B cell (primary cell): Measurements from ENCODE around the gene AAK1. TPM values are rescaled to one million over a fixed set of nuclear protein-coding genes. Genes with fewer than 3 reads are reported as not detected.
A peak's percentile ranks its signal among the peaks of the same experiment; 100 is the strongest.
"Not testable (repeated sequence)": the region's sequence is repeated elsewhere in the genome, so short reads cannot be mapped to it uniquely, and the experiment has no call there.

Experiments
- ATAC-seq: fragments of 200-7000 bp; cut with Tn5 transposase; one replicate; pipeline ENCODE4 v1.10.0; 2021; ENCODE audit warnings: low read depth, mild to moderate bottlenecking, moderate number of reproducible peaks, moderate library complexity
- CTCF ChIA-PET: fragments of 350-600 bp; sonication (Branson Sonifier 250); formaldehyde crosslinking; loops from one replicate; lab custom pipeline; 2021; ENCODE audit warnings: antibody characterized with exemption, inconsistent platforms; lab: Charles Lee
- POLR2A ChIA-PET: fragments of 350-600 bp; sonication (Branson Sonifier 250); formaldehyde crosslinking; loops from one replicate; lab custom pipeline; 2021; ENCODE audit warnings: antibody characterized with exemption; lab: Charles Lee
- DNase-seq: peaks from one replicate; pipeline ENCODE4 v3.0.0; 2013
- H2AFZ ChIP-seq: 2 replicates; pipeline ENCODE4 v1.6.1; 2012; ENCODE audit warnings: mild to moderate bottlenecking, low read depth, low read length; ENCODE audit not compliant: insufficient read depth, poor library complexity, severe bottlenecking
- H3K27ac ChIP-seq, 2 donors: 1 replicate in 1 of 2; 2 replicates in 1 of 2; pipeline ENCODE4 v1.5.1; 2012 to 2013; ENCODE audit warnings: low read length in 2 of 2, mild to moderate bottlenecking in 2 of 2, moderate library complexity in 1 of 2
- H3K27me3 ChIP-seq, 4 experiments: fragments of 200-600 bp in 1 of 4; sonication (generic) in 1 of 4; replicated peaks in 1 of 4; 1 replicate in 2 of 4; 2 replicates in 2 of 4; pipeline versions ENCODE4 v1.6.1 to v1.7.0; 2013 to 2016; ENCODE audit warnings: low read length in 3 of 4, mild to moderate bottlenecking in 2 of 4, mixed read lengths in 1 of 4, moderate library complexity in 1 of 4; ENCODE audit not compliant: insufficient read depth in 4 of 4, control insufficient read depth in 3 of 4; ENCODE audit errors: control extremely low read depth in 1 of 4
- H3K36me3 ChIP-seq, 2 experiments: replicated peaks in 1 of 2; 1 replicate in 1 of 2; 2 replicates in 1 of 2; pipeline versions ENCODE4 v1.6.1 to v1.7.1; 2013; ENCODE audit warnings: low read length in 1 of 2; ENCODE audit not compliant: insufficient read depth in 2 of 2, control insufficient read depth in 1 of 2; ENCODE audit errors: control extremely low read depth in 1 of 2, extremely low read depth in 1 of 2
- H3K4me1 ChIP-seq, 2 donors: fragments of 200-600 bp in 1 of 2; sonication (generic) in 1 of 2; 1 replicate in 1 of 2; 2 replicates in 1 of 2; pipeline versions ENCODE4 v1.5.1 to v1.6.1; 2013 to 2017; ENCODE audit warnings: low read length in 2 of 2; ENCODE audit not compliant: control insufficient read depth in 2 of 2, insufficient read depth in 2 of 2
- H3K4me2 ChIP-seq: replicated peaks from 2 replicates; pipeline ENCODE3; 2012; ENCODE audit warnings: mild to moderate bottlenecking, low read depth, low read length; ENCODE audit not compliant: poor library complexity, severe bottlenecking
- H3K4me3 ChIP-seq, 5 experiments: fragments of 200-600 bp in 1 of 5; sonication (generic) in 1 of 5; 1 replicate in 3 of 5; 2 replicates in 2 of 5; pipeline versions ENCODE4 v1.5.1 to v1.7.0; 2011 to 2016; ENCODE audit warnings: low read length in 4 of 5, mild to moderate bottlenecking in 4 of 5, low read depth in 2 of 5, control low read depth in 1 of 5, moderate library complexity in 1 of 5; ENCODE audit not compliant: insufficient read depth in 1 of 5; ENCODE audit errors: control extremely low read depth in 1 of 5, extremely low read depth in 1 of 5
- H3K79me2 ChIP-seq: fragments of 200-600 bp; sonication (generic); one replicate; pipeline ENCODE4 v1.6.0; 2016; ENCODE audit warnings: low read length; ENCODE audit not compliant: control insufficient read depth, insufficient read depth
- H3K9ac ChIP-seq: fragments of 200-600 bp; sonication (generic); 2 replicates; pipeline ENCODE4 v1.6.1; 2017; ENCODE audit warnings: mild to moderate bottlenecking, low read length, moderate library complexity
- H3K9me3 ChIP-seq, 3 donors: one replicate each; pipeline versions ENCODE4 v1.6.1 to v1.7.1; 2013; ENCODE audit warnings: low read length in 2 of 3; ENCODE audit not compliant: control insufficient read depth in 2 of 3, insufficient read depth in 1 of 3; ENCODE audit errors: control extremely low read depth in 1 of 3
- H4K20me1 ChIP-seq: 2 replicates; pipeline ENCODE4 v1.6.0; 2012; ENCODE audit warnings: mild to moderate bottlenecking, low read length; ENCODE audit not compliant: insufficient read depth, control insufficient read depth, poor library complexity, severe bottlenecking
- H3K27ac Mint-ChIP-seq: one replicate; pipeline ENCODE4 v1.8.0; 2021; ENCODE audit warnings: mixed read lengths
- H3K27me3 Mint-ChIP-seq: one replicate; pipeline ENCODE4 v1.8.0; 2021; ENCODE audit warnings: mixed read lengths
- H3K4me1 Mint-ChIP-seq: one replicate; pipeline ENCODE4 v1.8.0; 2021; ENCODE audit warnings: mixed read lengths
- H3K4me3 Mint-ChIP-seq: one replicate; pipeline ENCODE4 v1.8.0; 2021; ENCODE audit warnings: mixed read lengths
- H3K9me3 Mint-ChIP-seq: one replicate; pipeline ENCODE4 v1.8.0; 2022; ENCODE audit warnings: mixed read lengths; ENCODE audit not compliant: insufficient read depth
- EZH2 ChIP-seq: IDR thresholded peaks from 2 replicates; pipeline ENCODE4 v1.6.1; 2012; ENCODE audit warnings: borderline replicate concordance, low read depth, mild to moderate bottlenecking, moderate library complexity, low read length; ENCODE audit not compliant: insufficient read depth, poor library complexity, severe bottlenecking
- WGBS: methylation state at CpG from one replicate; pipeline ENCODE4 v1.1.5; 2013; ENCODE audit warnings: missing lambda C conversion rate; ENCODE audit not compliant: insufficient coverage; 5-methylcytosine and 5-hydroxymethylcytosine counted together
- intact Hi-C: fragments of 100-400 bp; cut with micrococcal nuclease; formaldehyde crosslinking; loops from one replicate; pipeline ENCODE4 v1.10.0; 2022
- polyA plus RNA-seq: library from polyadenylated mRNA; depleted of rRNA; stranded (reverse); fragments of >200 nt; gene quantifications from 2 replicates; pipeline ENCODE4 v1.2.3, GENCODE V29; 2012
- total RNA-seq, 2 donors: library from RNA; stranded (reverse); fragments of 120-200 nt in 1 of 2; gene quantifications; 1 replicate in 1 of 2; 2 replicates in 1 of 2; pipeline versions ENCODE4 v1.2.3 to v1.2.4, GENCODE V29; 2013 to 2022
- TF ChIP-seq, protein P1 (sequence below): fragments of 200-600 bp; IDR thresholded peaks from one replicate; pipeline ENCODE4 v1.8.0; 2022; ENCODE audit warnings: antibody characterized with exemption, mild to moderate bottlenecking

Gene AAK1
- total and polyA plus RNA-seq, 2 donors (not counting 1 experiment from before 2014, with no cell fraction given), result 2.4 to 7.2 TPM

DNA sequence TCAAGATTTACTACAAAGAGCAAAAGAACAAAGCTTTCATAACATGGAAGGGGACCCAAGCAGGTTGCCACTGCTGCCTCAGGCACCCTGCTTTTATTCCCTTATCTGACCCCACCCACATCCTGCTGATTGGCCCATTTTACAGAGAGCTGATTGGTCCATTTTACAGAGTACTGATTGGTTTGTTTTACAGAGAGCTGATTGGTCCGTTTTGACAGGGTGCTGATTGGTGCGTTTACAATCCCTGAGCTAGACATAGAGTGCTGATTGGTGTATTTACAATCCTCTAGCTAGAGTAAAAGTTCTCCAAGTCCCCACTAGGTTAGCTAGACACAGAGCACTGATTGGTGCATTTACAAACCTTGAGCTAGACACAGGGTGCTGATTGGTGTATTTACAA, 204.0 kb downstream of the AAK1 start:
- H3K9ac ChIP-seq, DNase-seq, H3K27ac ChIP-seq, H3K4me2 ChIP-seq, H3K4me3 ChIP-seq, H3K27me3 Mint-ChIP-seq, POLR2A ChIA-PET, H3K36me3 ChIP-seq, H2AFZ ChIP-seq, H3K9me3 Mint-ChIP-seq, H3K27me3 ChIP-seq, H3K9me3 ChIP-seq, H4K20me1 ChIP-seq, ATAC-seq: not testable (repeated sequence)
- H3K79me2 ChIP-seq, result peaks cover 18% of the 10 kb centered on the region
- Mint-ChIP-seq H3K27ac (peak overlapping the region; percentile 70), H3K4me3 (peak overlapping the region; percentile 46), H3K4me1 (peaks cover 37% of the 10 kb centered on the region)
- WGBS, result no CpG with 5 or more reads among the region's 2 CpGs
- intact Hi-C loops, result loop anchor here (5.0 to 10.0 kb wide), 4 partner anchors 203 to 863 kb away; partner anchors contain the start of genes AAK1 and FAM136A
- CTCF ChIA-PET, result interaction anchor here (0.6 kb wide), 1 partner anchor 266 kb away, joined by 4 read pairs; no protein-coding TSS in a partner anchor
- H3K4me1 ChIP-seq, result peaks cover 26 to 32% of the 10 kb centered on the region in 2 donors

DNA sequence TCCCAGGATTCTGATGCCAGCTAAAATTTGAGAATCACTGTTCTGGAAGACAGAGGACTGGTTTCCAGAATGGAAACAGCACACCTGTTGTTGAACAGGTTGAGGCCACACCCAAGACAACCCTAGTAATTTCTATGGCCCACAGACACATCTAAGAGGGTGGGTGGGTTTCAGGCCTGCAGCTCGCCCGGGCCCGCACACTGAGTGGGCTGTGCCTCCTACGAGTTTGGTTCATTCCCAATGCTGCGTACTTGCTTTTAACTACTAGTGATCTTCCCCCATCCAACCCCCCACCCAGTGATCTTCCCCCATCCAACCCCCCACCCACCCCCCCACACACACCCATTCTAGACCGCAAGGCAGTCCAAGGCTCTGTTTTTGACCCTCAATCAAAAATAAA, 205.0 kb downstream of the AAK1 start:
- peaks cover 0 to 8% (median 0%) of the 10 kb centered on the region in 3 donors for H3K9me3 ChIP-seq
- no peak overlapping the region for H3K4me2 ChIP-seq
- ChIA-PET CTCF (interaction anchor here (0.7 to 1.7 kb wide), 2 partner anchors 34 to 276 kb away, joined by 3 to 6 read pairs; no protein-coding TSS in a partner anchor), POLR2A (interaction anchor here (0.6 kb wide), 1 partner anchor 16 kb away, joined by 8 read pairs; no protein-coding TSS in a partner anchor)
- no peak overlapping the region for H3K4me3 ChIP-seq
- peak overlapping the region; percentile 84 for H2AFZ ChIP-seq
- no peak for TF ChIP-seq EZH2
- TF ChIP-seq, protein P1, sequence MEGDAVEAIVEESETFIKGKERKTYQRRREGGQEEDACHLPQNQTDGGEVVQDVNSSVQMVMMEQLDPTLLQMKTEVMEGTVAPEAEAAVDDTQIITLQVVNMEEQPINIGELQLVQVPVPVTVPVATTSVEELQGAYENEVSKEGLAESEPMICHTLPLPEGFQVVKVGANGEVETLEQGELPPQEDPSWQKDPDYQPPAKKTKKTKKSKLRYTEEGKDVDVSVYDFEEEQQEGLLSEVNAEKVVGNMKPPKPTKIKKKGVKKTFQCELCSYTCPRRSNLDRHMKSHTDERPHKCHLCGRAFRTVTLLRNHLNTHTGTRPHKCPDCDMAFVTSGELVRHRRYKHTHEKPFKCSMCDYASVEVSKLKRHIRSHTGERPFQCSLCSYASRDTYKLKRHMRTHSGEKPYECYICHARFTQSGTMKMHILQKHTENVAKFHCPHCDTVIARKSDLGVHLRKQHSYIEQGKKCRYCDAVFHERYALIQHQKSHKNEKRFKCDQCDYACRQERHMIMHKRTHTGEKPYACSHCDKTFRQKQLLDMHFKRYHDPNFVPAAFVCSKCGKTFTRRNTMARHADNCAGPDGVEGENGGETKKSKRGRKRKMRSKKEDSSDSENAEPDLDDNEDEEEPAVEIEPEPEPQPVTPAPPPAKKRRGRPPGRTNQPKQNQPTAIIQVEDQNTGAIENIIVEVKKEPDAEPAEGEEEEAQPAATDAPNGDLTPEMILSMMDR, result no peak
- no peak overlapping the region for H3K27ac ChIP-seq
- Mint-ChIP-seq H3K9me3 (no peaks in the 10 kb centered on the region), H3K27me3 (no peaks in the 10 kb centered on the region), H3K4me3 (peak overlapping the region; percentile 97), H3K27ac (peak overlapping the region; percentile 99), H3K4me1 (peaks cover 41% of the 10 kb centered on the region)
- intact Hi-C loops, result loop anchor here (5.0 to 10.0 kb wide), 4 partner anchors 204 to 864 kb away; partner anchors contain the start of genes AAK1 and FAM136A
- DNase-seq (no peak), ATAC-seq (no peak)
- H4K20me1 ChIP-seq, result no peaks in the 10 kb centered on the region
- peaks cover 22% of the 10 kb centered on the region for H3K79me2 ChIP-seq
- peaks cover 27 to 33% of the 10 kb centered on the region in 2 donors for H3K4me1 ChIP-seq
- 100% methylated on average over 1 of the region's 6 CpGs for WGBS
- H3K9ac ChIP-seq, result no peak overlapping the region
- H3K27me3 ChIP-seq, result no peaks in the 10 kb centered on the region
- H3K36me3 ChIP-seq, result no peaks in the 10 kb centered on the region
